Measurements from ENCODE around the gene NFIX.

NFIX gene

GRCh38 chr19:13020002-13020414, 24.7 kb downstream of the NFIX start:
- DNase-seq (ENCODE audit: low spot score), result no peak

GRCh38 chr19:13022111-13022858, 27.0 kb downstream of the NFIX start:
- no peak for DNase-seq (ENCODE audit: low spot score)

GRCh38 chr19:13022859-13023636, 27.8 kb downstream of the NFIX start:
- no peak for DNase-seq (ENCODE audit: low spot score)

- DNase-seq (ENCODE audit: low spot score), result no peak
Measured at GRCh38 chr19:13023656-13024055, 28.4 kb downstream of the NFIX start.

GRCh38 chr19:13024126-13024950, 29.1 kb downstream of the NFIX start:
- DNase-seq (ENCODE audit: low spot score), result no peak

GRCh38 chr19:13024951-13025697, 29.8 kb downstream of the NFIX start:
- DNase-seq (ENCODE audit: low spot score), result no peak

GRCh38 chr19:13025819-13026456, 30.7 kb downstream of the NFIX start:
- DNase-seq (ENCODE audit: low spot score), result no peak

GRCh38 chr19:13026462-13027370, 31.4 kb downstream of the NFIX start:
- no peak for DNase-seq (ENCODE audit: low spot score)

- DNase-seq (ENCODE audit: low spot score), result no peak
Measured at GRCh38 chr19:13027557-13027956, 32.3 kb downstream of the NFIX start.

- no peak for DNase-seq (ENCODE audit: low spot score)
Measured at GRCh38 chr19:13028027-13028426, 32.8 kb downstream of the NFIX start.

- no peak for DNase-seq (ENCODE audit: low spot score)
Measured at GRCh38 chr19:13029301-13029880, 34.1 kb downstream of the NFIX start.

GRCh38 chr19:13029893-13030292, 34.6 kb downstream of the NFIX start:
- DNase-seq (ENCODE audit: low spot score), result no peak

GRCh38 chr19:13031917-13032623, 36.8 kb downstream of the NFIX start:
- DNase-seq (ENCODE audit: low spot score), result no peak

GRCh38 chr19:13032837-13033236, 37.6 kb downstream of the NFIX start:
- no peak for DNase-seq (ENCODE audit: low spot score)

- DNase-seq (ENCODE audit: low spot score), result no peak
Measured at GRCh38 chr19:13033244-13033643, 38.0 kb downstream of the NFIX start.

- peak; percentile 36 for DNase-seq (ENCODE audit: low spot score)
Measured at GRCh38 chr19:13033819-13034611, 38.7 kb downstream of the NFIX start.

- no peak for DNase-seq (ENCODE audit: low spot score)
Measured at GRCh38 chr19:13034636-13035035, 39.4 kb downstream of the NFIX start.

GRCh38 chr19:13035820-13036365, 40.6 kb downstream of the NFIX start:
- DNase-seq (ENCODE audit: low spot score), result no peak
